Fibroblast of pulmonary artery (primary cell): ENCODE data around the gene ASXL1.

Source experiments
- DNase-seq: peaks from one replicate; pipeline ENCODE4 v3.0.0-alpha.2; 2010; ENCODE audit warnings: low read depth
- H3K4me3 ChIP-seq: replicated peaks from 2 replicates; pipeline ENCODE4 v1.5.1; 2011; ENCODE audit warnings: low read depth, mild to moderate bottlenecking, control low read depth, low read length, moderate library complexity
- TF ChIP-seq, protein P1 (sequence below): IDR thresholded peaks from 2 replicates; pipeline ENCODE4 v1.5.1; 2011; ENCODE audit warnings: mild to moderate bottlenecking, control low read depth, low read length, inconsistent platforms; ENCODE audit errors: missing control alignments

Gene ASXL1

DNA sequence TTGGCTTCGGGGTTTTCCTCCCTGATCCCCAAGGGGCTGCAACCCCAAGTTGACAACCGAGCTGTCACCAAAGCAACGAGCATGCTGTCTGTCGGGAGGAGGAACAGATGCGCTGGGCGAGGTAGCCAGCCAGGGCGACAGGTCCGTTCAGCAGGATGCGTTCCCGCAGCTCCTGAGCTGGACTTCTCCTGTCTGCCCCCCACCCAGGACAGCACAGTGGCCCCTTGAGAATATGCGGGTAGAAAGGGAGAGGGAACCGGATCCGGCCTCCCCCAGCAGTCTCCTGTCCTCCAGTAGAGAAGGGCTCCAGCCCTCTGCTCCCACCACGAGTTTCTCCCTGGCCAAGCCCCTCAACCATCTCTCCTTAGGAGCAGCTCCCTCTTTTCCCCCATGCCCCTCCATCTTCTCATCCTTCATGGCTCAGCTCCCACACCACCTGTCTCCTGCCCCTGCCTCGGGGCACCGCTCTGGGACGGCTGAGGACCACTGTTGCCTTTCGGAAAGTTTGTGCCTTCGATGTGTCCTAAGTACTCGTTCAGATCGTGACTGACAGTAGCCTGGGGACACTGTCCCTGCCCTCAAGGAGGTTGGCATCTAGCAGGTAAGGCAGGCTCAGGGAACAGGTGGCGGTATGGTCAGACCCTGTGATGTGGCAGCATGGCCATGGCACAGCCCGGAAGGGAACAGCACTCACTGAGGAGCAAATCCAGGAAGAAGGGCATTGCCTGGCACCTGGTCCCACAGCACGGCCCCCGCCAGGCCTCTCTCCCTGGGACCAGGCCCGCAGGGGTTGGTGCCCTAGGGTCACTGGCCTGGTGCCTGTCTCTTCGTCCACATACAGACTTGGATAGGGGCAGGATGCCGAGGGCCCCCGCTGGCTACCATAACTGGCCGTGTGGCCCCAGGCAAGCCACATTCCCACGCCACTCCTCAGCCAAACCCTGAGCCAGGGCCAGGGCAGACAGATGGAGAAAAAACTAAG is 96.3 kb downstream of the ASXL1 start:
- no peak for DNase-seq
- TF ChIP-seq, protein P1, sequence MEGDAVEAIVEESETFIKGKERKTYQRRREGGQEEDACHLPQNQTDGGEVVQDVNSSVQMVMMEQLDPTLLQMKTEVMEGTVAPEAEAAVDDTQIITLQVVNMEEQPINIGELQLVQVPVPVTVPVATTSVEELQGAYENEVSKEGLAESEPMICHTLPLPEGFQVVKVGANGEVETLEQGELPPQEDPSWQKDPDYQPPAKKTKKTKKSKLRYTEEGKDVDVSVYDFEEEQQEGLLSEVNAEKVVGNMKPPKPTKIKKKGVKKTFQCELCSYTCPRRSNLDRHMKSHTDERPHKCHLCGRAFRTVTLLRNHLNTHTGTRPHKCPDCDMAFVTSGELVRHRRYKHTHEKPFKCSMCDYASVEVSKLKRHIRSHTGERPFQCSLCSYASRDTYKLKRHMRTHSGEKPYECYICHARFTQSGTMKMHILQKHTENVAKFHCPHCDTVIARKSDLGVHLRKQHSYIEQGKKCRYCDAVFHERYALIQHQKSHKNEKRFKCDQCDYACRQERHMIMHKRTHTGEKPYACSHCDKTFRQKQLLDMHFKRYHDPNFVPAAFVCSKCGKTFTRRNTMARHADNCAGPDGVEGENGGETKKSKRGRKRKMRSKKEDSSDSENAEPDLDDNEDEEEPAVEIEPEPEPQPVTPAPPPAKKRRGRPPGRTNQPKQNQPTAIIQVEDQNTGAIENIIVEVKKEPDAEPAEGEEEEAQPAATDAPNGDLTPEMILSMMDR: no peak
- no peak overlapping the region for H3K4me3 ChIP-seq

DNA sequence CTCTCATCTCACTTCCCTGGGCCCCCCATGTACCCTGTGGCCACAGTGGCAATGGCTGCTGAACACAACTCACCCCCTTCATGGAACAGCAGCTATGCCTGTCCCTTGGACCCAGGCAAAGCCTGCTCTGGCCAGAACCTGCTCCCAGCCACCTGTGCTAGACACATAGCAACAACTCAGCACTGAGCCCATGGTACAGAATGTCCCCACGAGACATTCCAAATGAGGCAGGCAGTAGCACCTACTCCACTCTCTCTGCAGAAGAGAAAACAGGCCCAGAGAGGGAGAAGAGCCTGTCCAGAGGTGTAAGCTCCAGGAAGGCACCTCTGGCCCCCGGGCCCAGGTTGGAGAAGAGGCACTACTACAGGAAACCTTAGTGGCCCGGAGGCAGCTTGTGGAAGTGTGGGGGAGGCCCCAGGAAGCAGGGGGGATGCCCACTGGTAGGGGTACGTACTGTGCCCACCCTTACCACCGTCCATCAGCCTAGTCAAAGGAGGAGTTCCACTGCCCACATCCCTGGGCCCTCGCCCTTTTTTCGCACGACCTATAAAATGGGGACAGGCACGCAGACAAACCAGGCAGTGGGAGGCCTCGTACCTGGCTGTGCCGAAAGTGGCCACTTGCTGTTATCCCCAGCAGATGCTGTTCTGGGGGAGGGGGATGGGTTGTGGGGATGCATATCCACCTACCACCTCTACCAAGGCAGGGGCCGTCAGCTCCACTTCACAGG is 97.2 kb downstream of the ASXL1 start:
- TF ChIP-seq, protein P1: no peak
- no peak overlapping the region for H3K4me3 ChIP-seq
- DNase-seq: no peak

DNA sequence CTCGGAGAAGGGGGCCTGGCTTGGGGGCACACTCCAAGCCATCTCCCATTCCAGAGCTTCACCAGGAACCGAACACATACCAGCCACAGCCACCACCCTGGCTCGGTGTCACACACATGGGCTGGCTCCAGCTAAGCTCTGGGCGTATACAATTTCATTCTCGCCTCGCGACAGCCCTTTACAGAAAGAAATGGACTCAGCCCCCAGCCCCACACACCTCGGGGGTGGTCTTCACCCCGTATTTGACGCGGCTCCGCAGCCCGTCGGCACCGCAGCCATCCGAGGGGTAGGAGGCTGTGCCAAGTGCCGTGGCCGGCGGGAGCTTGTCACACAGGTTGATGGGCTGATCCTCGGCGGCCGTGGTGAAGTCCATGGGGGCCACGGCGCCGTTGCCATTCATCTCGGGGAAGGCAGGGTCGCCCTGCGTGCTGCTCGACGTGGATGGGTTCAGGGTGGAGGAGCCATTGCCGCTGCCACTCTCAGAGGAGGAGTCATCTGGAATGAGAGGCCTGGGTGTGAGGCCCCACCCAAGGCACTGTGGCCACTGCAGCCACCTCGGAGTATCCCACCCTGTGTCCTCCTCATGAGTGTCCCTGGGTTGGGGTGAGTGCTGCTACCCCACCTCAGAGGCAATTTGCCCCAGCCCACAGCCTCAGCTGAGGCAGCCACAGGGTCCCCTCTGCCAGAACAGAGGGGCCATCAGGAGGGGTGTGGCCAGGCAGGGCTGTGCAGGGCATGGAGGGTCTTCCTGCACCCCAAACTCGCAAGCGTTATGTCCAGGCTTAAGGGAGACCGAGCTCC is 98.0 kb downstream of the ASXL1 start:
- H3K4me3 ChIP-seq: no peak overlapping the region
- TF ChIP-seq, protein P1: no peak
- no peak for DNase-seq

DNA sequence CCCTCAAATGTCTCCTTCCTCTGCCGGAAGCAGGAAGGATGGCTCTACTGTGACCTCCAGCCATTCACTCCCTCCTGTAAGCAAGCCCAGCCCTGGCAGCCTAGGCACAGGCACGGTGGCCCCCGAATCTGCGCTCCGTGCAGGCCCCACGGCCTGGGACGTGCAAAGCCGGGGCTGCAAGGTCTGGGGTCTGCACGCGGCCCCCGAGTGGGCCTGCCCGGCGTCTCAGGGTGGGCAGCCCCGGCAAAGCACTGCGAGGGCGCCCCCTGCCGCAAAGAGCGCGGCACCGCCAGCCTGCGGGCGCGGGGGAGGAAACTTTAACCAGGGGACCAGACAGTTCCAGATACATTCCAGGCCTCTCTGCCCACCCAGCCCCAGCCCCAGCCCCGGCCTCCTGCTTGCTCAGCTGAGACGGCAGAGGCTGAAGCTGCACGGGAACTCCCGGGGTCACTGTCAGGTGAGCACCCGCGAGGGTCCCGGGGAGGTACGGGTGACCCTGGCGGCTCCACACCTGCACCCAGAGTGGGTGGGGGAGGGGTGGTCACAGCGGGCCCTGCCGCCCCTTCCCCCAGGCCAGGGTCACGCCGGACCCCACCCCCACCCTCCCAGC is 98.8 kb downstream of the ASXL1 start:
- H3K4me3 ChIP-seq: peak overlapping the region; percentile 45
- TF ChIP-seq, protein P1: peak; percentile 49
- peak; percentile 53 for DNase-seq

DNA sequence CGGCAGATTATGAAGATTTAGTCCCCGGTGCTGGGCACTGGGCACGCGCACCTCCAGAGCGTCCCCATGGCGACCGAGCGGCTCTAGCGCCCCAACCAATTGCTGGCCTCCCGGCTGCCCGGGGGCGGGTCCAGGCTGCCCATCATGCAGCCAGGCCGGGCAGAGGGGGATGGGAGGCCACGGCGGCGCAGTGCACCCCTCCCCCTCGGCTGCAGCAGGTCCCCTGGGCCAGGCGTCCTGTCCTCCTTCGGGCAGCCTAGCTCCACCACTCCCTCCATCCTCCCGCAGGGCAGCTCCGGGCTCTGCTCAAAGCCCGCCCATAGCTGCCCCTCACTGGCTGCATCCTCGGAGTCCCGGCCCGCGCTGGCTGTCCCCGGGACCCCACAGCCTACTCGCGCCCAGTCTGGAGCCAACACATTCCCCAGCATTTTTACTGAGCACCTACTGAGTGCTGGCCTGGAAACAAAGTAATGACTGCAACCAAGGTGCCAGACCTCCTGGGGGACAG is 99.4 kb downstream of the ASXL1 start:
- DNase-seq: peak; percentile 59
- TF ChIP-seq, protein P1: no peak
- H3K4me3 ChIP-seq: peak overlapping the region; percentile 45
